NCI-H1092 (cell line): ENCODE data around the gene KRTAP16-1.
"Not testable (repeated sequence)": the region's sequence is repeated elsewhere in the genome, so short reads cannot be mapped to it uniquely, and the experiment has no call there.

Experiments used
- DNase-seq: peaks from one replicate; lab custom pipeline; 2025; lab: John Stamatoyannopoulos, UW

The KRTAP16-1 gene

DNA sequence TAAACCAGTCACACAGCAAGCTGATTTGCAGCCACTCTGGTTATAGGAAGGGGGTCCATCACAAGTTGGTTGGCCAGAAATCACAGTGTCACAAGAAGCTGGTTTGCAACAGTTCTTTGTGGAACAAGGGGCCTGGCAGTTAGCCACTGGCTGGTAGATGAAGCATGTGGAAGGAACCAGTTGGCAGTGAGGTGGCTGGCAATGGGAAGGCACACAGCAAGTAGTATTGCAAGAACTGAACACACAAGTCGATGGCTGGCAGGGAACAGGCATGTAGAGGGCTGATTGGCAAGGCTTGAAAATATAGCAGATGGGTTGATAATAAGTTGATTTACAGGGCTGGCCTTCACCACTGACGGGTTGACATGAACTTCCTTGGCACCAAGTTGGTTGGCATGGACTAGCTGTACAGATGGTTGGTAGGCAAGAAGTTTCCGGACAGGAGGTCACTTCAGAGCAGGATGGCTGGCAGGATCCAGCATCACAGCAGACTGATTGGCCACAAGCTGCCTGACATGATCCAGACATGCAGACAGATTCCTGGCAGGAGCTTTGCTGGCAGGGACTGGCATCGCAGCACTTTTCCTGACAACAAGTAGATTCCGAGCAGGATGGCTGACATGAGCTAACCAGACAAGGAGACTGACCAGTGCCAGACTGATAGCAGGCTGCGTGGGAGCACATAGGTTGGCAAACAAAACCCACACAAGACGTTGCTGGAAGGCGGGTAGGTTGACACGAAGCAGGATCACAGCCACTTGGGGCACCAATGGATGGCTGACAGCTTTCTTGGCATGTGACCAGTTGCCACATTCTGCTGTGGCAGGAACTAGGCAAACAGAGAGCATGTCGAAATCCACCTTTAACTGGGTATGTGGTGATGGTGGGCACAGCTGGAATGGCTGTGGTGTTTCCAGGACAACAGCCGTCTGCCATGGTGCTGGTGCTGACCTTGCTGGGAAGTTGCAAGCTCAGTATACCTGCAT is 6.9 kb downstream of the KRTAP16-1 start, which contains the start of gene KRTAP29-1:
Gene KRTAP29-1, minus strand, starts transcription at position 936 of the 986 bp plus-strand sequence. Its CDS starts 0 bp downstream, at position 936.
- DNase-seq = no peak

GRCh38 chr17:41301204-41301790 is 7.8 kb downstream of the KRTAP16-1 start:
- DNase-seq = no peak

- no peak for DNase-seq
These were observed 10.5 kb downstream of the KRTAP16-1 start for GRCh38 chr17:41298458-41299135.

- no peak for DNase-seq
These were observed 12.3 kb downstream of the KRTAP16-1 start for GRCh38 chr17:41296846-41297245.

GRCh38 chr17:41294016-41294415 is 15.1 kb downstream of the KRTAP16-1 start:
- DNase-seq = no peak

GRCh38 chr17:41287050-41287449 is 22.1 kb downstream of the KRTAP16-1 start:
- DNase-seq = no peak

- no peak for DNase-seq
These were observed 24.6 kb downstream of the KRTAP16-1 start for GRCh38 chr17:41284546-41284945.

- DNase-seq = no peak
These were observed 25.1 kb downstream of the KRTAP16-1 start for GRCh38 chr17:41284043-41284442.

- no peak for DNase-seq
These were observed 30.7 kb downstream of the KRTAP16-1 start for GRCh38 chr17:41278176-41278955.

DNA sequence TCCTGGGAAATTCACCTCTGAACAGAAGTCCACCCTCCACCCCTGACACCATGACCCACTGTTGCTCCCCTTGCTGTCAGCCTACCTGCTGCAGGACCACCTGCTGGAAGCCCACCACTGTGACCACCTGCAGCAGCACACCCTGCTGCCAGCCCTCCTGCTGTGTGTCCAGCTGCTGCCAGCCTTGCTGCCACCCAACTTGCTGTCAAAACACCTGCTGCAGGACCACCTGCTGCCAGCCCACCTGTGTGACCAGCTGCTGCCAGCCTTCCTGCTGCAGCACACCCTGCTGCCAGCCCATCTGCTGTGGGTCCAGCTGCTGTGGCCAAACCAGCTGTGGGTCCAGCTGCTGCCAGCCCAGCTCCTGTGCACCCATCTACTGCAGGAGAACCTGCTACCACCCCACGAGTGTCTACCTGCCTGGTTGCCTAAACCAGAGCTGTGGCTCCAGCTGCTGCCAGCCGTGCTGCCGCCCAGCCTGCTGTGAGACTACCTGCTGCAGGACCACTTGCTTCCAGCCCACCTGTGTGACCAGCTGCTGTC is 33.4 kb downstream of the KRTAP16-1 start, which contains the start of gene KRTAP9-7:
Gene KRTAP9-7, plus strand, starts transcription at position 51 of the 543 bp plus-strand sequence. Its CDS starts 0 bp downstream, at position 51.
- not testable (repeated sequence) for DNase-seq

DNA sequence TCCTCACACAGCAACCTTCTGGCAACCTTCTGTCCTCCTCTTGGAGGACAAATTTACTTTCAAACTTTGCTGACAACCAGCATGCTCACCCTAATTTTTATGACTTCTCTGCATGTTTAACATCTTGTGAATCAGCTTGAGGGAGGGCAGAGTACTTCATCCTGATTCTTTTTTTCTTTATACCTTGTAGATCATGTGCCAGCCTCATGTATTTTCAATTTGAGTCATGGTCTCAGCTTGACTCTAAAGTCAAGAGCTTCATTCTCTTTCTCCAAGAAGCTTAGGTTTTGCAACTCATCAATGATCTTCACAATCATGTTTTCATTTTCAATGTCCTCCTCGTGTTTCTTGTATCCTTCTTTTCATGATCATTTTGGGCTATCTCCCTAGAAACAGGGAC is 37.3 kb downstream of the KRTAP16-1 start:
- no peak for DNase-seq

DNA sequence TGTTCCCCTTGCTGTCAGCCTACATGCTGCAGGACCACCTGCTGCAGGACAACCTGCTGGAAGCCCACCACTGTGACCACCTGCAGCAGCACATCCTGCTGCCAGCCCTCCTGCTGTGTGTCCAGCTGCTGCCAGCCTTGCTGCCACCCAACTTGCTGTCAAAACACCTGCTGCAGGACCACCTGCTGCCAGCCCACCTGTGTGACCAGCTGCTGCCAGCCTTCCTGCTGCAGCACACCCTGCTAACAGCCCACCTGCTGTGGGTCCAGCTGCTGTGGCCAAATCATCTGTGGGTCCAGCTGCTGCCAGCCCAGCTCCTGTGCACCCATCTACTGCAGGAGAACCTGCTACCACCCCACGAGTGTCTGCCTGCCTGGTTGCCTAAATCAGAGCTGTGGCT is 37.8 kb downstream of the KRTAP16-1 start:
- not testable (repeated sequence) for DNase-seq

GRCh38 chr17:41267711-41268110 is 41.4 kb downstream of the KRTAP16-1 start:
- DNase-seq = no peak

- DNase-seq = no peak
These were observed 44.0 kb downstream of the KRTAP16-1 start, which contains the start of gene KRTAP9-6 for GRCh38 chr17:41265078-41265477. Gene KRTAP9-6, plus strand, starts transcription at chr17:41265378. Its CDS starts 0 bp downstream, at chr17:41265378.

DNA sequence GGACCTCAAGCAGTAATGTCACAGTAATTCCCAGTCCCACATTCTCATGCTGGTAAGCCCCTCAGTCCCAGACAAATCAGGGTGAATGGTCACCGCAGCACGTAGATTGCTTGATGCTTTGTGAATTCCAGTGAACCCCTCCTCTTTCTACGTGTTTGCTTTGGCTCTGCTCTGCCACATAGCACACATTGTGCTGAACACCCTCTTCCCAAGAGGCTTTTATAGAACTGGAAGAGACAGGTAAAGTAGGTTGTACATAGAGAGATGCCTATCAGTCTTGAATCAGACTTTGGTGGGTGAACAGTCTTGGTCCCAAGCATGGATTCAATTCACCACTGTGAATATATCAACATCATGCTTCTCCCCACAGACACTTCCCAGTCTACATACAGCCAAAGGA is 44.5 kb downstream of the KRTAP16-1 start:
- DNase-seq = no peak

GRCh38 chr17:41263212-41263611 is 45.9 kb downstream of the KRTAP16-1 start:
- DNase-seq = no peak

- DNase-seq = no peak
These were observed 50.7 kb downstream of the KRTAP16-1 start for GRCh38 chr17:41258406-41258805.
